Measurements from ENCODE around the gene AP2A1. TPM values are rescaled to one million over a fixed set of nuclear protein-coding genes. Genes with fewer than 3 reads are reported as not detected.
"Not testable (repeated sequence)": the region's sequence is repeated elsewhere in the genome, so short reads cannot be mapped to it uniquely, and the experiment has no call there.

AP2A1 gene
- total RNA-seq = 53.4 and 95.0 TPM in 2 replicates
- polyA plus RNA-seq = 64.2 and 75.9 TPM in 2 replicates
- polyA plus RNA-seq (2012) = 102 and 127 TPM in 2 replicates
- 174 and 193 TPM in 2 replicates for polyA minus RNA-seq (ENCODE audit: low replicate concordance)

DNA sequence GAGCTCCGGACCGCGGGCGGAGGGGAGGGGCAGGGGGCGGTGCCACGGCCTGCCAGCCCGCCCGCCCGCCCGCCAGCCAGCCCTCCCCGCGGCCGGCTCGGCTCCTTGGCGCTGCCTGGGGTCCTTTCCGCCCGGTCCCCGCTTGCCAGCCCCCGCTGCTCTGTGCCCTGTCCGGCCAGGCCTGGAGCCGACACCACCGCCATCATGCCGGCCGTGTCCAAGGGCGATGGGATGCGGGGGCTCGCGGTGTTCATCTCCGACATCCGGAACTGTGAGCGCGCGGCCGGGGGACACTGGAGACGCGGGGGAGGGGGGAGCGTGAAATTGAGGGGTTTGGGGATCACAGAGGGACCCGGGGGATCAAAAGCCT lies at the start of gene AP2A1:
Gene AP2A1 (plus strand): TSS at position 72 of the 370 bp plus-strand sequence. CDS start 133 bp downstream, at position 205.
- Histone ChIP-seq H3K4me2 (ENCODE audit: extremely low read depth, insufficient read depth, low read length) (peak within 1 kb of the TSS; percentile 98), H3K9ac (ENCODE audit: insufficient read depth, low read length) (peak within 1 kb of the TSS; percentile 90), H3K79me2 (ENCODE audit: control insufficient read depth, insufficient read depth, low read length) (peaks cover 46% of the 10 kb centered on the region), H3K27me3 (ENCODE audit: control insufficient read depth, insufficient read depth, low read length) (no peaks in the 10 kb centered on the region), H3K9me3 (ENCODE audit: control insufficient read depth, insufficient read depth, low read depth, low read length) (no peaks in the 10 kb centered on the region), H4K20me1 (ENCODE audit: control insufficient read depth, extremely low read depth, insufficient read depth, low read length) (no peaks in the 10 kb centered on the region), H3K27ac (ENCODE audit: insufficient read depth, low read length) (peak within 1 kb of the TSS; percentile 98), H2AFZ (ENCODE audit: low read length) (peak within 1 kb of the TSS; percentile 65), H3K36me3 (ENCODE audit: control insufficient read depth, insufficient read depth, low read length) (no peaks in the 10 kb centered on the region), H3K4me1 (ENCODE audit: control insufficient read depth, extremely low read depth, insufficient read depth, low read length) (peaks cover 9% of the 10 kb centered on the region), H3K4me3 (replicated peaks in 1 of 4; ENCODE audit: control extremely low read depth in 1 of 4, insufficient read depth in 1 of 4, low read depth in 3 of 4, low read length in 4 of 4) (peak within 1 kb of the TSS; percentile 71 to 98 (median 92))
- TF ChIP-seq, protein P1, sequence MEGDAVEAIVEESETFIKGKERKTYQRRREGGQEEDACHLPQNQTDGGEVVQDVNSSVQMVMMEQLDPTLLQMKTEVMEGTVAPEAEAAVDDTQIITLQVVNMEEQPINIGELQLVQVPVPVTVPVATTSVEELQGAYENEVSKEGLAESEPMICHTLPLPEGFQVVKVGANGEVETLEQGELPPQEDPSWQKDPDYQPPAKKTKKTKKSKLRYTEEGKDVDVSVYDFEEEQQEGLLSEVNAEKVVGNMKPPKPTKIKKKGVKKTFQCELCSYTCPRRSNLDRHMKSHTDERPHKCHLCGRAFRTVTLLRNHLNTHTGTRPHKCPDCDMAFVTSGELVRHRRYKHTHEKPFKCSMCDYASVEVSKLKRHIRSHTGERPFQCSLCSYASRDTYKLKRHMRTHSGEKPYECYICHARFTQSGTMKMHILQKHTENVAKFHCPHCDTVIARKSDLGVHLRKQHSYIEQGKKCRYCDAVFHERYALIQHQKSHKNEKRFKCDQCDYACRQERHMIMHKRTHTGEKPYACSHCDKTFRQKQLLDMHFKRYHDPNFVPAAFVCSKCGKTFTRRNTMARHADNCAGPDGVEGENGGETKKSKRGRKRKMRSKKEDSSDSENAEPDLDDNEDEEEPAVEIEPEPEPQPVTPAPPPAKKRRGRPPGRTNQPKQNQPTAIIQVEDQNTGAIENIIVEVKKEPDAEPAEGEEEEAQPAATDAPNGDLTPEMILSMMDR (conservative IDR thresholded peaks at IDR 0.05 in 1 of 2, IDR thresholded peaks at IDR 0.05 in 1 of 2; ENCODE audit: low read depth in 1 of 2, low read length in 2 of 2) = no peak
- TF ChIP-seq EZH2 (IDR thresholded peaks at IDR 0.05; ENCODE audit: low read length, missing control alignments) = no peak
- DNase-seq (ENCODE audit: low read depth in 2 of 2) = no peak

GRCh38 chr19:49718511-49718910 lies 48.3 kb upstream of the AP2A1 start:
- no peak overlapping the region for H3K4me2 ChIP-seq (ENCODE audit: extremely low read depth, insufficient read depth, low read length)
- H3K36me3 ChIP-seq (ENCODE audit: control insufficient read depth, insufficient read depth, low read length) = no peaks in the 10 kb centered on the region
- no peak overlapping the region for H3K27ac ChIP-seq (ENCODE audit: insufficient read depth, low read length)
- no peaks in the 10 kb centered on the region for H4K20me1 ChIP-seq (ENCODE audit: control insufficient read depth, extremely low read depth, insufficient read depth, low read length)
- no peak overlapping the region for H3K9ac ChIP-seq (ENCODE audit: insufficient read depth, low read length)
- H3K9me3 ChIP-seq (ENCODE audit: control insufficient read depth, insufficient read depth, low read depth, low read length) = no peaks in the 10 kb centered on the region
- no peaks in the 10 kb centered on the region for H3K4me1 ChIP-seq (ENCODE audit: control insufficient read depth, extremely low read depth, insufficient read depth, low read length)
- no peaks in the 10 kb centered on the region for H3K27me3 ChIP-seq (ENCODE audit: control insufficient read depth, insufficient read depth, low read length)
- H3K79me2 ChIP-seq (ENCODE audit: control insufficient read depth, insufficient read depth, low read length) = no peaks in the 10 kb centered on the region
- no peak overlapping the region for H2AFZ ChIP-seq (ENCODE audit: low read length)
- TF ChIP-seq EZH2 (IDR thresholded peaks at IDR 0.05; ENCODE audit: low read length, missing control alignments) = no peak
- TF ChIP-seq, protein P1 (conservative IDR thresholded peaks at IDR 0.05 in 1 of 2, IDR thresholded peaks at IDR 0.05 in 1 of 2; ENCODE audit: low read depth in 1 of 2, low read length in 2 of 2) = no peak
- H3K4me3 ChIP-seq (replicated peaks in 1 of 4; ENCODE audit: control extremely low read depth in 1 of 4, insufficient read depth in 1 of 4, low read depth in 3 of 4, low read length in 4 of 4) = no peak overlapping the region
- peak; percentile 21 to 60 for DNase-seq (ENCODE audit: low read depth in 2 of 2)

DNA sequence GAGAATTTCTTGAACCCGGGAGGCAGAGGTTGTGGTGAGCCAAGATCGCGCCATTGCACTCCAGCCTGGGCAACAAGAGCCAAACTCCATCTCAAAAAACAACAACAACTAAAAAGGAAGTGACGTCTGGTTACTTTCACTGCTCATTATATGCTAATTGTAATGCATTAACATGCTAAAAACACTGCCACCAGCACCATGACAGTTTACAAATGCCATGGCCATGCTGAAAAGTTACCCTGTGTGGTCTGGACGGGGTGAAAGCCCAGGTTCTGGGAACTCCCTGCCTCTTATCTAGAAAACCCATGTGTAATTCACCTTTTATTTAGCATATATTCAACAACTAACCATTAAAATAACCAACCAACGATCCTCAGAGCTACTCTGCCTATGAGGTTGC lies 47.8 kb upstream of the AP2A1 start:
- H3K36me3 ChIP-seq (ENCODE audit: control insufficient read depth, insufficient read depth, low read length) = no peaks in the 10 kb centered on the region
- no peaks in the 10 kb centered on the region for H4K20me1 ChIP-seq (ENCODE audit: control insufficient read depth, extremely low read depth, insufficient read depth, low read length)
- no peak overlapping the region for H3K27ac ChIP-seq (ENCODE audit: insufficient read depth, low read length)
- DNase-seq (ENCODE audit: low read depth in 2 of 2) = no peak
- no peak overlapping the region for H3K9ac ChIP-seq (ENCODE audit: insufficient read depth, low read length)
- H3K4me1 ChIP-seq (ENCODE audit: control insufficient read depth, extremely low read depth, insufficient read depth, low read length) = no peaks in the 10 kb centered on the region
- H3K4me3 ChIP-seq (replicated peaks in 1 of 4; ENCODE audit: control extremely low read depth in 1 of 4, insufficient read depth in 1 of 4, low read depth in 3 of 4, low read length in 4 of 4) = no peak overlapping the region
- H3K4me2 ChIP-seq (ENCODE audit: extremely low read depth, insufficient read depth, low read length) = no peak overlapping the region
- TF ChIP-seq, protein P1 (conservative IDR thresholded peaks at IDR 0.05 in 1 of 2, IDR thresholded peaks at IDR 0.05 in 1 of 2; ENCODE audit: low read depth in 1 of 2, low read length in 2 of 2) = no peak
- TF ChIP-seq EZH2 (IDR thresholded peaks at IDR 0.05; ENCODE audit: low read length, missing control alignments) = no peak
- no peaks in the 10 kb centered on the region for H3K79me2 ChIP-seq (ENCODE audit: control insufficient read depth, insufficient read depth, low read length)
- no peaks in the 10 kb centered on the region for H3K9me3 ChIP-seq (ENCODE audit: control insufficient read depth, insufficient read depth, low read depth, low read length)
- no peak overlapping the region for H2AFZ ChIP-seq (ENCODE audit: low read length)
- no peaks in the 10 kb centered on the region for H3K27me3 ChIP-seq (ENCODE audit: control insufficient read depth, insufficient read depth, low read length)

DNA sequence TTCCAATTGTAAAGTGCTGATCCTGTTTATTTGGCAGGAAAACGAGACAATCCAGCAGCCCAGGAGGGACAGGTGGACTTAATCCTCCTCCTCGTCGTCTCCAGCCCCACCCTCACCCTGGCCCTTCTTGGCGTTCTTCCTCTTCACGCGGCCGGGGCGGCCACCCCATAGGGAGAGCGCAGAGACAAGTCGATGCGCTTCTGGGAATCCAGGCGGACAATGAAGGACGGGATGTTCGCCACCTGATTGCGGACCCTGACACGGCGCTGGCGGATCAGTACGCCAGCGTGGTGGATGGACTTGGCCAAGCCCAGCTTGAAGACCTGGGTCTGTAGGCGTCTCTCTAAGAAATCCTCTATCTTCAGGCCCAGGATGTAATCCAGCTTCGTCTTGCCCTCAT lies 47.4 kb upstream of the AP2A1 start:
- H3K4me1 ChIP-seq (ENCODE audit: control insufficient read depth, extremely low read depth, insufficient read depth, low read length); H3K79me2 ChIP-seq (ENCODE audit: control insufficient read depth, insufficient read depth, low read length); H3K9ac ChIP-seq (ENCODE audit: insufficient read depth, low read length); H3K27ac ChIP-seq (ENCODE audit: insufficient read depth, low read length); H3K4me2 ChIP-seq (ENCODE audit: extremely low read depth, insufficient read depth, low read length); H4K20me1 ChIP-seq (ENCODE audit: control insufficient read depth, extremely low read depth, insufficient read depth, low read length); H3K36me3 ChIP-seq (ENCODE audit: control insufficient read depth, insufficient read depth, low read length); DNase-seq (ENCODE audit: low read depth in 2 of 2); H3K4me3 ChIP-seq (replicated peaks in 1 of 4; ENCODE audit: control extremely low read depth in 1 of 4, insufficient read depth in 1 of 4, low read depth in 3 of 4, low read length in 4 of 4); H2AFZ ChIP-seq (ENCODE audit: low read length); H3K9me3 ChIP-seq (ENCODE audit: control insufficient read depth, insufficient read depth, low read depth, low read length); H3K27me3 ChIP-seq (ENCODE audit: control insufficient read depth, insufficient read depth, low read length): not testable (repeated sequence)

Measured in fibroblast of lung (primary cell).